HepG2 (cell line): ENCODE data around the gene PCIF1. TPM values are rescaled to one million over a fixed set of nuclear protein-coding genes. Genes with fewer than 3 reads are reported as not detected.

Experiments
- ISX ChIP-seq: sonication (generic); formaldehyde crosslinking; conservative IDR thresholded peaks from 2 replicates; pipeline ENCODE4 v1.5.0; 2020; ENCODE audit warnings: missing genetic modification reagents
- JUNB ChIP-seq: sonication (generic); formaldehyde crosslinking; IDR thresholded peaks from 2 replicates; pipeline ENCODE4 v1.8.0; 2022; ENCODE audit warnings: missing genetic modification reagents, mild to moderate bottlenecking, borderline replicate concordance
- KLF6 ChIP-seq: IDR thresholded peaks from 2 replicates; pipeline ENCODE4 v1.8.0; 2016; ENCODE audit warnings: missing biosample characterization, missing genetic modification reagents
- MXI1 ChIP-seq: IDR thresholded peaks from 3 replicates; pipeline ENCODE4 v1.6.1; 2012; ENCODE audit warnings: low read depth, low read length, inconsistent platforms, borderline replicate concordance
- NRL ChIP-seq: sonication (generic); formaldehyde crosslinking; IDR thresholded peaks from 2 replicates; pipeline ENCODE4 v1.5.0; 2020; ENCODE audit warnings: missing genetic modification reagents, mild to moderate bottlenecking, moderate library complexity, borderline replicate concordance
- PITX1 ChIP-seq: sonication (generic); formaldehyde crosslinking; IDR thresholded peaks from 2 replicates; pipeline ENCODE4 v1.5.1; 2020; ENCODE audit warnings: mild to moderate bottlenecking, missing genetic modification reagents
- STAT5B ChIP-seq: sonication (generic); formaldehyde crosslinking; IDR thresholded peaks from 2 replicates; pipeline ENCODE4 v1.4.0; 2020; ENCODE audit warnings: missing genetic modification reagents
- TFE3 ChIP-seq: IDR thresholded peaks from 2 replicates; pipeline ENCODE4 v1.6.1; 2016
- XBP1 ChIP-seq: sonication (generic); formaldehyde crosslinking; IDR thresholded peaks from 2 replicates; pipeline ENCODE4 v1.5.0; 2020; ENCODE audit warnings: missing genetic modification reagents
- ZBTB1 ChIP-seq: sonication (generic); formaldehyde crosslinking; IDR thresholded peaks from 2 replicates; pipeline ENCODE4 v1.4.0; 2020; ENCODE audit warnings: missing genetic modification reagents, borderline replicate concordance
- ZBTB21 ChIP-seq: sonication (generic); formaldehyde crosslinking; IDR thresholded peaks from 2 replicates; pipeline ENCODE4 v1.4.0; 2020; ENCODE audit warnings: missing genetic modification reagents
- ZBTB39 ChIP-seq: sonication (generic); formaldehyde crosslinking; IDR thresholded peaks from 2 replicates; pipeline ENCODE4 v1.5.0; 2020; ENCODE audit warnings: missing genetic modification reagents
- ZBTB8A ChIP-seq: sonication (generic); formaldehyde crosslinking; IDR thresholded peaks from 2 replicates; pipeline ENCODE4 v1.4.0; 2020; ENCODE audit warnings: mild to moderate bottlenecking, low read depth, missing genetic modification reagents, borderline replicate concordance
- ZNF292 ChIP-seq: sonication (generic); formaldehyde crosslinking; IDR thresholded peaks from 2 replicates; pipeline ENCODE4 v1.8.1; 2022; ENCODE audit warnings: mild to moderate bottlenecking, low read depth, missing genetic modification reagents, borderline replicate concordance
- ZNF589 ChIP-seq: sonication (generic); formaldehyde crosslinking; conservative IDR thresholded peaks from 2 replicates; pipeline ENCODE4 v1.8.0; 2022; ENCODE audit warnings: mild to moderate bottlenecking, moderate library complexity, missing genetic modification reagents
- ZNF598 ChIP-seq: sonication (generic); formaldehyde crosslinking; IDR thresholded peaks from 2 replicates; pipeline ENCODE4 v1.5.1; 2020; ENCODE audit warnings: mild to moderate bottlenecking, missing genetic modification reagents, borderline replicate concordance
- ZNF609 ChIP-seq: sonication (generic); formaldehyde crosslinking; IDR thresholded peaks from 2 replicates; pipeline ENCODE4 v1.4.0; 2020; ENCODE audit warnings: mild to moderate bottlenecking, missing genetic modification reagents, borderline replicate concordance
- ZNF639 ChIP-seq: conservative IDR thresholded peaks from 2 replicates; pipeline ENCODE4 v1.6.1; 2018; ENCODE audit warnings: missing genetic modification reagents
- ZNF703 ChIP-seq: sonication (generic); formaldehyde crosslinking; IDR thresholded peaks from 2 replicates; pipeline ENCODE4 v1.5.1; 2020; ENCODE audit warnings: missing genetic modification reagents, mild to moderate bottlenecking, moderate library complexity, borderline replicate concordance
- polyA plus RNA-seq, 8 experiments: library from polyadenylated mRNA; depleted of rRNA in 3 of 8; stranded (reverse) in 7 of 8; unstranded in 1 of 8; fragments of >200 nt; fragmentation: Illumina TruSeq in 4 of 8; extraction: Trizol in 4 of 8; gene quantifications; 2 replicates each; pipeline versions ENCODE4 v1.2.1 to v1.2.3, GENCODE V29; 2011 to 2016; ENCODE audit warnings: low read depth in 4 of 8, missing spikeins in 1 of 8, mixed read lengths in 1 of 8; ENCODE audit not compliant: insufficient read depth in 1 of 8
- total RNA-seq, 5 experiments: library from RNA; depleted of rRNA; stranded (reverse); fragments of >200 nt; fragmentation: Illumina TruSeq; extraction: Trizol; gene quantifications; 2 replicates each; pipeline ENCODE4 v1.2.3, GENCODE V29; 2016; ENCODE audit warnings: low read depth in 1 of 5

Gene PCIF1
- total and polyA plus RNA-seq, 2 of the 13 experiments (the other 11 are each of a cell fraction or from before 2014, with no cell fraction given) = 20.9 to 24.4 TPM

- TF ChIP-seq ZBTB39 = no peak
- TF ChIP-seq ZNF639 (CRISPR knock-in tag) = no peak
- TF ChIP-seq ZNF589 (CRISPR knock-in tag) = no peak
- TF ChIP-seq KLF6 (CRISPR knock-in tag) = no peak
- TF ChIP-seq ZBTB1 (CRISPR knock-in tag) = no peak
- peak; percentile 18; the same call in 1 of the 2 replicates for TF ChIP-seq ZNF598
- TF ChIP-seq JUNB (CRISPR knock-in tag) = no peak
- no peak for TF ChIP-seq ZBTB8A (CRISPR knock-in tag)
- no peak for TF ChIP-seq ZBTB21 (CRISPR knock-in tag)
- 0 out of 2 replicates have a peak, but pooled peaks have one; percentile 51 for TF ChIP-seq NRL (CRISPR knock-in tag)
- no peak for TF ChIP-seq TFE3 (CRISPR knock-in tag)
- TF ChIP-seq ZNF703 (CRISPR knock-in tag) = no peak
- no peak for TF ChIP-seq ISX (CRISPR knock-in tag)
- peak; percentile 73; the same call in 1 of the 2 replicates for TF ChIP-seq ZNF292 (CRISPR knock-in tag)
- no peak for TF ChIP-seq MXI1
- TF ChIP-seq ZNF609 (CRISPR knock-in tag) = 0 out of 2 replicates have a peak, but pooled peaks have one; percentile 2
- no peak for TF ChIP-seq STAT5B (CRISPR knock-in tag)
- no peak for TF ChIP-seq XBP1 (CRISPR knock-in tag)
- TF ChIP-seq PITX1 = peak; percentile 78; the same call in 1 of the 2 replicates
Measured at GRCh38 chr20:45925821-45926506, 8.5 kb upstream of the PCIF1 start (continued).
